ENCODE results near the gene DGKZ.

Gene DGKZ

DNA sequence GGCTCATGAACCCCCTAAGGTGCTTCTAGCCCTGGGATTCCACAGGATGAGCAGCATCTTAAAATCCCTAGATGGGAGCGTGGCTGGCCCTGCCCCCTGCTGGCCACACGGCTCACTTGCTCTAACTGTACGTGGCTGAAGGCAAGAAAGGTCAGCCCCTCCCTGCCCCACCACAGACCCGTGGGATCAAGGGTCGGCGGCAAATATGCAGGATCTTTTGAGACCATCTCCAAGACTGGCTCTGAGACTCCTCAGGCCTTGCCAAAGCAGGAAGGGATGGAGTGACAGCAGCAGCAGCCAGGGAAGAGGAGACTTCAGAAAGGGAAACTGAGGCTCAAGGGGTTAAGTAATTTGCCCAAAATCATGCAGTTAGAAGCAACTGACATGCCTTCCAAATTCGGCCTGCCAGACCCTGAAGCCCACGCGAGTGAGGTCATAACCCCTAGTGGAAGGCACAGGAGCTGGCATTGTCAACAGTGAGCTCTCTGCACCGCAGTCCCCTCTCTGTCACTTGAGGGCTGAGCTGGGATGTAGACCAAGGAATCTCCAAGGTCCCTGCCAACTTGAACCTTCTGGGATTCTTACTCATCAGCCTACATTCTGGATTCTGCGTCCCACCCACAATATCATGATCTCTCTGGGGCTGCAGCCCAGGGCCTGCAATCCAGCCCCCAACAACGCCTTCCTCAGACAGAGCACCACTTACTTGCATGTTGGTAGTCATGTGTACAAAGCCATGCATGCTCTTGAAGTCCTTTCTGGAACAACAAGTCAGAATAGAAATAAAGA, 38.4 kb upstream of the DGKZ start:
- DNase-seq (ENCODE audit: insufficient read length, low spot score) = peak; percentile 85
- TF ChIP-seq POLR2A (IDR thresholded peaks at IDR 0.05; ENCODE audit: low read depth, low read length) = no peak
- FAIRE-seq = no peak

DNA sequence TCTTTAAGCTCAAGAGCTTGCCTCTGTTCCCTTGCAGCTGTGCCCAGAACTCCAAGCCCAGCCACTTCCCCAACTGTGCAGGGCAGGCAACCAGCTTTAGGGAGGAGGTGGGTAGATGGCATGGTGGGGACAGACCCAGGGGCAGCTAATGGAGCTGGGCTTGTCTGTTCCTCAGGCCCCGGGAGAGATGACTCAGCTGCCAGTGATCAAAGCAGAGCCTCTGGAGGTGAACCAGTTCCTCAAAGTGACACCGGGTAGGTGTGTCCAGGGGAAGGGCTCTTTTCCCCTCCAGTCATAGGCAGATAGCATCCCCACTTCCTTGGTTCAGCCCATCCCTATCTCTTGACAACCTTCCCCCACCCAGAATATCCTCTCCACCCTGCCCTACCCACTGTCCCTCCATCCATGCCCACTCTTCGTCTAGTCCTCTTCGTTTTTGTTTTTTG, 37.4 kb upstream of the DGKZ start:
- TF ChIP-seq POLR2A (IDR thresholded peaks at IDR 0.05; ENCODE audit: low read depth, low read length) = no peak
- DNase-seq (ENCODE audit: insufficient read length, low spot score) (no peak), FAIRE-seq (no peak)

DNA sequence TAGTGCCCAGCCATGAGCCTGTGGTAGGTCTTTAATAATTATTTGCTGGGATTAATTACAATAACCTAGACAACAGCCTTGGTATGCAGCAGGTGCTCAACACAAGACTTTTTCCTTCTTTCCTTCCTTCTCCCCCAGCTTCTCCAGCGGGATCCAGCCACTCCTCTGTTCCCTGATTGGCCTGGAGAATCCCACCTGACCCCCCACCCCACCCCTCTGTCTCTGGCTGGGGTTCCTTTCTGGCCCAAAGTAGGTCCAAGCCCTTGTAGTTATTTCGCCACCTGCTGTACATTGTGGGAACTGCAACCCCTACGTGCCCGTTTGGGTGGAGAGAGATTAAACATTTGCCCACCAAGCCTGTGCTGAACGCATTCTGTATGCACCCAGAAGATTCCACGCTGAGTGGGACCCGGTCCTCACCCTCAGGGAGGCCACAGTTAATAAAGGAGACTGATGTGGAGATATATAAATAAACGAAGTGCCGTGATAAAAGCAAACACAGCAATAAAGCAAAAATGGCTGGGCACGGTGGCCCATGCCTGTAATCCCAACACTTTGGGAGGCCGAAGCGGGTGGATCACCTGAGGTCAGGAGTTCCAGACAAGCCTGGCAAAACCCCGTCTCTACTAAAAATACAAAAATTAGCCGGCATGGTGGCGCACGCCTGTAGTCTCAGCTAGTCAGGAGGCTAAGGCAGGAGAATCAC, 32.1 kb upstream of the DGKZ start:
- no peak for FAIRE-seq
- DNase-seq (ENCODE audit: insufficient read length, low spot score) = peak; percentile 96
- no peak for TF ChIP-seq POLR2A (IDR thresholded peaks at IDR 0.05; ENCODE audit: low read depth, low read length)

DNA sequence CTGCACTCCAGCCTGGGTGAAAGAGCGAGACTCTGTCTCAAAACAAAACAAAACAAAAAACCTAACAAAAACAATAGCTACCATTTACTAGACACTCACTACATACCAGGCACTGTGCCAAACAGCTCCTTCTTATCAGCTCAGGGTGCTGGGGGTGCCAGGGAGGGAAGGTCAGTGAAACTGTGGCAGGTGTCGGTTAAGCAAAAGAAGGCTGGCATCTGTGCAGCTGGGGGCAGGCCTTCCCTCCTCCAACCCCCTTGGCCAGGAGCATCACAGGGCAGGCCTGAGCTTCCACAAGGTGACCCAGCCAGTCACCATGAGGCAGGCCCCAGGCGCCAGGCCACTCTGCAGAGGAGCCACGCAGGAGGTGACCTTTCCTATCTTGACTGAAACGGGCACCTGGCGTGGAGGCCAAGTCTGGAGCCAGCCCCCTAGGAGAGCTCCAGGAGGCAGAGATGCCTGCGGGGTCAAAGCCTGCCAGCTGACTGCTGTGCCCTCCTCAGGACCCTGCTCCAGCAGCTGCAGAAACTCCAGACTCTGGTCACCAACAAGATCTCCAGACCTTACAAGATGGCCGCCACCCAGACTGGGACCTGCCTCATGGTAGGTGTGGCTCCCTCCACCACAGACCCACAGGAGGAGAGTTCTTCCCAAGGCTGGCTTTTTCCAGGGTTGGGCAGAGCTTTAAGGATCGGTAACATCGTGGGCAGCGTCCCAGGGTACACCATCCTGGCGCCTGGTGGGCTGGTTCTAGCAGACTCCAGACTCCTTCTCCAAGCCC, 31.3 kb upstream of the DGKZ start:
- FAIRE-seq = no peak
- no peak for TF ChIP-seq POLR2A (IDR thresholded peaks at IDR 0.05; ENCODE audit: low read depth, low read length)
- DNase-seq (ENCODE audit: insufficient read length, low spot score) = no peak

DNA sequence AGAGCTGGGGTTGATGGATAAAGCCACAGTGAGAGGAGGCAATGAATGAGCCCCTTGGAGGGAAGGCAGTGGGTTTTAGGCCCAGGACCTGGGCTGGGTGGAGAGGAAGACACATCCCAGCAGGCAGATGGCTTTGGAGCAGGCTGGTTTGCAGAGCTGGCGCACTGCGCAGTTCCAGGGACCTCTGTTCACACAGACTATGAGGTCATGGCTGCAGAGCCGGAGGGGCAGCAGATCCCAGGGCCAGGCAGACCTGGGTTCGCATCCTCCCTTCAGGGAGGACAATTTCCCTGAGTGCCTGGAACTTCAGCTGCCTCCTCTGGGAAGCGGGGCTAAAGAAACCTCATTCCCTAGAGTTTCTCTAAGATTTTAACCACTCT, 28.2 kb upstream of the DGKZ start:
- DNase-seq (ENCODE audit: insufficient read length, low spot score) (no peak), FAIRE-seq (no peak)
- TF ChIP-seq POLR2A (IDR thresholded peaks at IDR 0.05; ENCODE audit: low read depth, low read length) = no peak

DNA sequence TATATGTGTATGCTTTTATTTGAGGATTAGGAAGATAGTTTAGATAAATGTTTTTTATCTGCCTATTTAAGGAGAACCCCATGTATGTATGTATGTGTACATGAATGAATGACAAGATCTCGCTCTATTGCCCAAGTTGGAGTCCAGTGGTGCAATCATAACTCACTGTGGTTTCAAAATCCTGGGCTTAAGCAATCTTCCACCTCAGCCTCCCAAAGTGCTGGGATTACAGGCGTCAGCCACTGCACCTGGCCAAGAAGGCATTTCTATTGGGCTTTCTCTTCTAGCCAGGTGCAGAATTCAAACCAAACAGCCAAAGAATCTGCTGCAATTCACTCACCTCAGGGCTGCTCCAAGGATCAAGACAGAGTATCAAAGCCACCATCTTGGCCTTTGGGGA, 25.5 kb upstream of the DGKZ start:
- DNase-seq (ENCODE audit: insufficient read length, low spot score) = no peak
- TF ChIP-seq POLR2A (IDR thresholded peaks at IDR 0.05; ENCODE audit: low read depth, low read length) = no peak
- FAIRE-seq = no peak

DNA sequence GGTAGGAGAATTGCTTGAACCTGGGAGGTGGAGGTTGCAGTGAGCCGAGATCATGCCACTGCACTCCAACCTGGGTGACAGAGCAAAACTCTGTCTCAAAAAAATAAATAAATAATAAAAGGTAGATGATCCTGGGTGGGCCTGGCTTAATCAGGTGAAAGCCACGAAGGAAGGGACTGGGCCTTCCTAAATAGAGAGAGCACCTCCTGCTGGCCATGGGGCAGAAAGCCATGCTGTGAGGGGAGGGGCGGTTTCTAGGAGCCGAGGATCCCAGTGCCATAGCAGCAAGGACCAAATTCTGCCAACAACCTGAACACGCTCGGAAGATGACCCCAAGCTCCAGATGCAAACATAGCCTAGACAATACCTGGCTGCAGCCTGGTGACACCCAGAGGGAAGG, 24.5 kb upstream of the DGKZ start:
- DNase-seq (ENCODE audit: insufficient read length, low spot score) (peak; percentile 74), FAIRE-seq (no peak)

DNA sequence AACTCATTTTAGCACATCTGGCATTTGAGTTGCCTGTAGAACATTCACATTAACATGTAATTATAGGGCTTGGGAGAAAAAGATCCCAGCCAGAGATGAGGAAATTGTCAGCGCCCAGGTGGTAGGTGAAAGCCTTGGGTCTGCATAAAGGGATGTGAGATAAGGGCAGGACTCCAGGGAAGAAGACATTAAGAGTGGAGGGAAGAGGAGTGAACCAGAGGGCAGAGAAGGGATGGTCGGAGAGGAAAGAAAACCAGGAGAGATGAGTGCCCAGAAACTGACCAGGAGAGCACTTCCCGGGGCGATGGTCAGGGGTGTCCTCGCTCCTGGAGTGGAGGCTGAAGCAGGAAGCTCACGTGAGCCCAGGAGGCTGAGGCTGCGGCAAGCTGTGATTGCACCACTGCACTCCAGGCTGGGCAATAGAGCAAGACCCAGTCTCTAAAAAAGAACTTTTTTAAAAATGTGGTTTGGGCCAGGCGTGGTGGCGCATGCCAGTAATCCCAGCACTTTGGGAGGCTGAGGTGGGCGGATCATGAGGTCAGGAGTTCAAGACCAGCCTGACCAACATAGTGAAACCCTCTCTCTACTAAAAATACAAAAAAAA, 20.3 kb upstream of the DGKZ start:
- no peak for FAIRE-seq
- TF ChIP-seq POLR2A (IDR thresholded peaks at IDR 0.05; ENCODE audit: low read depth, low read length) = no peak
- DNase-seq (ENCODE audit: insufficient read length, low spot score) = no peak

More for the DNA sequence above, 24.5 kb upstream of the DGKZ start:
- no peak for TF ChIP-seq POLR2A (IDR thresholded peaks at IDR 0.05; ENCODE audit: low read depth, low read length)

DNA sequence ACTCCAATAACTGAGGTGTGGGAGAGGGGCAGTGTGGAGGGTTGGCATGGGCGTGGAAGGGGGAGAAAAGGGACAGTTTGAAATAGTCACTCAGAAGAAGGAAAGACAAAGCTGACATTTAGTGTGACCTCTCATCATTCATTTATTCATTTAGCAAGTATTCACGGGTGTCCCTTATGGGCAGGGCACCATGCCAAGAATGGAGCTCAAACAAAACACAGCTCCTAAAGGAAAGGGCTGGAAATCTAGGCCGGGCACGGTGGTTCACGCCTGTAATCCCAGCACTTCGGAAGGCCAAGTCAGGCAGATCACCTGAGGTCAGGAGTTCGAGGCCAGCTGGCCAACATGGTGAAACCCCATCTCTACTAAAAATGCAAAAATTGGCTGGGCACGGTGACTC, 19.4 kb upstream of the DGKZ start:
- FAIRE-seq (no peak), DNase-seq (ENCODE audit: insufficient read length, low spot score) (no peak)
- no peak for TF ChIP-seq POLR2A (IDR thresholded peaks at IDR 0.05; ENCODE audit: low read depth, low read length)

DNA sequence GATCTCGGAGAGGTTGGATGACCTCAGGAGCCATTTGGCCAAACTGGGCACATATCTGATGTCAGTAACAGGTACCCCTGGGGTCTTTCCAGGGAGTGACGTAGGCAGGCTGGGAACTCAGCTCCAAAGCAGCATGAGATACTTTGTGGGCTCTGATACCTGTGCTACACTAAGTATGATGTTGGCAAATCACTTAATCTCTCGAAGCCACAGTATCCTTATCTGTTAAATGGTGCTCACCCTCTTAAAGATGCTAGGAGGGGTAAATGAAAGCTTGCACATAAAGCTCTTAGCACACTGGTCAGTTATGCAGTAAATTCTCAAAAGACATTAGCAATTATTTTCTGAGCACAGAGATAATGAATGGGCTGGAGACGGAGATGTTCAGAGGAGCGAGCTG, 17.1 kb upstream of the DGKZ start:
- TF ChIP-seq POLR2A (IDR thresholded peaks at IDR 0.05; ENCODE audit: low read depth, low read length) = no peak
- DNase-seq (ENCODE audit: insufficient read length, low spot score) (no peak), FAIRE-seq (no peak)

DNA sequence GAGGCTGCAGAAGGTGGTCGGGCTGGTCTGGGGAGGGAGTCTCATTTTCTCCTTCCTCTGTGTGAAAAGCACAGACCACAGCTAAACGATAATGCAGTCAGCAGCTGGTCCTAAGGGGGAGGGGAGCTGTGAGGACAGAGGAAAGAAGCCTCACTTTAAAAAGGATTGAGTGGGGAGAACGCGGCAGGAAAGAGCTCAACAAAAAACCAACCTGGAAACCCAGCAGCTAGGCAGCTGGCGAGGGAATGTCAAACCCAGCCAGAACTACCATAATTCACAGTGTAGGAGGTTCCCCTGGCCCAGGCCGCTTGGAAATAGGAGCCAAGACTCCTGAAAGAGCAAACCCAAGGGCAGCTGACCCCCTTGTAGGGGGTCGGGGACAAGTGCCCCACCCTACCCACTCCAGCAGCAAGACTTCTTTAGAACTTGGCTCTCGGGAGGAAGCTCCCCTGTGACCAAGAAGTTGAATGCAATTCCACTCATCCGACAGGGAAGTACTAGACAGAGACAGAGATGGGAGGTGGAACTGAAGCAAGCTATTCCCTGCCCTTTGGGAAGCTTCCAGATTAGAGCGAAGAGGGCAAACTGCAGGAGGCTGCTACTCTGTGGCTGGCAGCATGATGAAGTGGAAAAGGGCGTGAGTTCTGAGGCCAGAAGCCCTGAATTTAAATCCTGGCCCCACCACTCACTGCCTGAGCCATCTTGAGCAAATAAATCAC, 16.5 kb upstream of the DGKZ start:
- TF ChIP-seq POLR2A (IDR thresholded peaks at IDR 0.05; ENCODE audit: low read depth, low read length) = no peak
- FAIRE-seq (no peak), DNase-seq (ENCODE audit: insufficient read length, low spot score) (no peak)

DNA sequence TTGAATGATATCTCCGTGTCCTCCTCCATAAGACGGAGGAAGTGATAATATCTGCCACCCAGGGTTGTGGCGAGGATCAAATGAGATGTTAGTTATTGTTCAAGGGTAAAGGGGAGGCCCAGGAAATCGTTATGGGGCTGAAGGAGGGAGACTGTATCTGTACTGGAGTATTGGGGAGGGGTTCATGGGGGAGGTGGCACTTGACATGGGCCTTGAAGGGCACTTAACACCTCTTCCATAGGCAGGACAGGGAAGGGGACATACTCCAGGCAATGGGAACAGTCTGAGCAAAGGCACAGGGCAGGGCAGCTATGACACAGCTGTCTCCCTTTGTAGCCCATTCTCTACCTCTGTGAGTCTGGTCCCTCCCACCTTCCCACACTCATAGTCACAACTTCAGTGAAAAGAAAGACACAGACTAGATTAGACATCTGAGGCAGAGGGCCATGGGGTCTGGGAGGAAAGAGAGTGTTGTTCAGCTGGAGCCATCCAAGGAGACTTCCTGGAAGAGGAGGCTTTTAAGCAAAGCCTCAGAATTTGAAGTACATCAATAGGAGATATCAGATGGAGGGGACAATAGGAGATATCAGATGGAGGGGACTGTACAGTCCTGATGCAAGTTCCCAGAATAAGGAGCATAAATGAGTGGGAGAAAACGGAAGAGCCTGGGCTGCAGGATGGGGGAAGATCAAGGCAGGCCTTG, 15.8 kb upstream of the DGKZ start:
- DNase-seq (ENCODE audit: insufficient read length, low spot score) (no peak), FAIRE-seq (no peak)
- no peak for TF ChIP-seq POLR2A (IDR thresholded peaks at IDR 0.05; ENCODE audit: low read depth, low read length)

DNA sequence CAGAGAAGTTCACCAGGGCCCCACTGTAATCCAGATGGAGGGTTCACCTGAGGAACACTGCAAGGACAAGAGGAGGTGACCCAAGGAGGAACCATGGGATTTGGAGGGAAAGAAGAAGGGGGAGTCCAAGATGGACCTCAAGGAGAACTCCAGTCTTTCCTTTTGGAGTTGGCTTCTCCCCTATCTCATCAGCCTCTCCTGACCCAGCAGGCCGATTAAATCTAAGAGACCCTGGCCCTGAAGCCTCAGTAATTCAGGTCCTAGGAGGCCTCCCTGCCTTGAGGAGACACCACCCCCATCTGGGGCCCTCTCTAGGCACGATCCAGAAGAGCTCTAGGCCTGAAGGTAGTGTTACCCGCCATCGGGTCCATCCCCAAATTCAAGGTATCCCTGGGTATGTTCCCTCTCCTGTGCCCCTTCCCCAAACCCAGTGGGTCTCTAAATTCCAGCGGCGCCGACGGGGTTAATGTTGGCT, 15.1 kb upstream of the DGKZ start:
- no peak for TF ChIP-seq POLR2A (IDR thresholded peaks at IDR 0.05; ENCODE audit: low read depth, low read length)
- DNase-seq (ENCODE audit: insufficient read length, low spot score) (no peak), FAIRE-seq (no peak)
